DND-41 (cell line): ENCODE results near the gene ALDOB.

Source experiments
- ATAC-seq: fragments of 200-7000 bp; cut with Tn5 transposase; 3 replicates; pipeline ENCODE4 v1.9.1; 2021; ENCODE audit warnings: low read depth; ENCODE audit not compliant: insufficient read depth
- DNase-seq: peaks from one replicate; pipeline ENCODE4 v3.0.0-alpha.2; 2020
- H2AFZ ChIP-seq: 2 replicates; pipeline ENCODE4 v1.6.0; 2012; ENCODE audit warnings: low read depth, low read length
- H3K27ac ChIP-seq: 2 replicates; pipeline ENCODE4 v1.5.1; 2012; ENCODE audit warnings: low read length, inconsistent platforms
- H3K27me3 ChIP-seq: fragments of 200-600 bp; sonication (generic); 2 replicates; pipeline ENCODE4 v1.6.0; 2012; ENCODE audit warnings: low read length, mild to moderate bottlenecking, inconsistent platforms; ENCODE audit not compliant: insufficient read depth, poor library complexity
- H3K36me3 ChIP-seq: 2 replicates; pipeline ENCODE4 v1.5.1; 2012; ENCODE audit warnings: low read length, inconsistent platforms; ENCODE audit not compliant: insufficient read depth
- H3K4me1 ChIP-seq: 2 replicates; pipeline ENCODE4 v1.5.1; 2012; ENCODE audit warnings: mild to moderate bottlenecking, low read length; ENCODE audit not compliant: insufficient read depth
- H3K4me2 ChIP-seq: 2 replicates; pipeline ENCODE4 v1.6.0; 2012; ENCODE audit warnings: mild to moderate bottlenecking, moderate library complexity, low read length, inconsistent platforms; ENCODE audit not compliant: insufficient read depth
- H3K4me3 ChIP-seq, 2 experiments: fragments of 200-600 bp in 1 of 2; shearing (Covaris generic) in 1 of 2; 2 replicates each; pipeline ENCODE4 v1.5.1; 2012 to 2016; ENCODE audit warnings: inconsistent platforms in 2 of 2, low read length in 2 of 2, mild to moderate bottlenecking in 2 of 2, low read depth in 1 of 2, moderate library complexity in 1 of 2
- H3K79me2 ChIP-seq: 2 replicates; pipeline ENCODE4 v1.6.0; 2012; ENCODE audit warnings: low read length, inconsistent platforms; ENCODE audit not compliant: insufficient read depth
- H3K9ac ChIP-seq: 2 replicates; pipeline ENCODE4 v1.6.0; 2012; ENCODE audit warnings: low read depth, mild to moderate bottlenecking, inconsistent platforms, low read length, moderate library complexity
- H3K9me3 ChIP-seq: 2 replicates; pipeline ENCODE4 v1.5.1; 2012; ENCODE audit warnings: low read length, moderate library complexity, mild to moderate bottlenecking, inconsistent platforms; ENCODE audit not compliant: insufficient read depth, severe bottlenecking
- H4K20me1 ChIP-seq: 2 replicates; pipeline ENCODE4 v1.6.0; 2012; ENCODE audit warnings: low read length; ENCODE audit not compliant: insufficient read depth
- EZH2 ChIP-seq: IDR thresholded peaks from 3 replicates; pipeline ENCODE4 v1.6.1; 2012; ENCODE audit warnings: borderline replicate concordance, low read depth, mild to moderate bottlenecking, moderate library complexity, low read length, inconsistent platforms; ENCODE audit not compliant: severe bottlenecking
- TF ChIP-seq, protein P1 (sequence below): IDR thresholded peaks from 2 replicates; pipeline ENCODE4 v1.5.1; 2012; ENCODE audit warnings: borderline replicate concordance, low read length, moderate library complexity, mild to moderate bottlenecking; ENCODE audit not compliant: poor library complexity, severe bottlenecking; ENCODE audit errors: extremely low read depth

The ALDOB gene

DNA sequence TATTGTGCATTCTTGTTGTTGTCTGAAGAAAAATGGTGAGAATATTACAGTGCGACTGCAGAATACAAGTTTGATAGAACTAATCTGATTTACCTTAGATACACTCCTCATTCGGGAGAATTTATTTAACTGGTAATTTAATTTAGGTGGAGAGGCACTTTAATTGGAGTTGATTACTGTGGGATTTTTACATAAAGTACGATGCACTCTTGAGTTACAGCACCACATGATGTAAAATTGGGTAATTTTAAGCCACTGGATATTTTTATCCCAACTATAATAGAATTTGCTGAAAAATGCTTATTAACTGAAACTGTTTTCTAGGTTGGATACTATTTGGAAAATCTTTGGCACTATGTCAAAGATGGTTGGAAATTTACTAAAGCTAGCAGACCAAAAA lies 35.4 kb upstream of the ALDOB start:
- peaks cover 4% of the 10 kb centered on the region for H3K27me3 ChIP-seq

DNA sequence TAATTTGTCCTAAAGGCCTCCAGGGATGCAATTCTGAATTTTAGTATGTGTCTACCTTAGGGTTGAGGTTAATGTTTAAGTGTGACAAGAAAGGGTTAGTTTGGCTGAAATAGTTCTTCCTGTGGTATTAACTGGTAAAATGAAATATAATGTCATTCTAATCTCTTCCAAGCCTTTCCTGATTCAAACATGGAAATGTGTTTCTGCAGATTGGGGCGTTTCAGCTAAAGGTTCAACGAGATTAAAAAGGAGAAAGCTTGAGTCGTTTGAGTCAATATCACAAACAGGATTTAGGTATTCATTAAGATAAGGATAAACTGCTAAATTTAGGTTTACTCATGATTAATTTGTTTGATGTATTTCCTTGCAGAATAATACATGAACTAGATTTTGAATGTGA lies 34.4 kb upstream of the ALDOB start:
- ATAC-seq (no peak), DNase-seq (no peak)
- H3K4me1 ChIP-seq = no peaks in the 10 kb centered on the region
- no peak overlapping the region for H3K9ac ChIP-seq
- TF ChIP-seq EZH2 = no peak
- TF ChIP-seq, protein P1, sequence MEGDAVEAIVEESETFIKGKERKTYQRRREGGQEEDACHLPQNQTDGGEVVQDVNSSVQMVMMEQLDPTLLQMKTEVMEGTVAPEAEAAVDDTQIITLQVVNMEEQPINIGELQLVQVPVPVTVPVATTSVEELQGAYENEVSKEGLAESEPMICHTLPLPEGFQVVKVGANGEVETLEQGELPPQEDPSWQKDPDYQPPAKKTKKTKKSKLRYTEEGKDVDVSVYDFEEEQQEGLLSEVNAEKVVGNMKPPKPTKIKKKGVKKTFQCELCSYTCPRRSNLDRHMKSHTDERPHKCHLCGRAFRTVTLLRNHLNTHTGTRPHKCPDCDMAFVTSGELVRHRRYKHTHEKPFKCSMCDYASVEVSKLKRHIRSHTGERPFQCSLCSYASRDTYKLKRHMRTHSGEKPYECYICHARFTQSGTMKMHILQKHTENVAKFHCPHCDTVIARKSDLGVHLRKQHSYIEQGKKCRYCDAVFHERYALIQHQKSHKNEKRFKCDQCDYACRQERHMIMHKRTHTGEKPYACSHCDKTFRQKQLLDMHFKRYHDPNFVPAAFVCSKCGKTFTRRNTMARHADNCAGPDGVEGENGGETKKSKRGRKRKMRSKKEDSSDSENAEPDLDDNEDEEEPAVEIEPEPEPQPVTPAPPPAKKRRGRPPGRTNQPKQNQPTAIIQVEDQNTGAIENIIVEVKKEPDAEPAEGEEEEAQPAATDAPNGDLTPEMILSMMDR = no peak
- no peak overlapping the region for H3K4me2 ChIP-seq
- H3K27ac ChIP-seq = no peak overlapping the region
- H3K4me3 ChIP-seq = no peak overlapping the region
- no peaks in the 10 kb centered on the region for H3K36me3 ChIP-seq
- H3K27me3 ChIP-seq = peaks cover 4% of the 10 kb centered on the region
- no peaks in the 10 kb centered on the region for H3K79me2 ChIP-seq
- no peak overlapping the region for H2AFZ ChIP-seq
- H4K20me1 ChIP-seq = no peaks in the 10 kb centered on the region
- no peaks in the 10 kb centered on the region for H3K9me3 ChIP-seq

More for the DNA sequence above, 35.4 kb upstream of the ALDOB start:
- TF ChIP-seq EZH2 = no peak
- TF ChIP-seq, protein P1 = no peak
- H4K20me1 ChIP-seq = no peaks in the 10 kb centered on the region
- no peak overlapping the region for H3K4me2 ChIP-seq
- H3K4me3 ChIP-seq = no peak overlapping the region
- no peak for DNase-seq
- no peaks in the 10 kb centered on the region for H3K36me3 ChIP-seq
- no peaks in the 10 kb centered on the region for H3K79me2 ChIP-seq
- no peak overlapping the region for H2AFZ ChIP-seq
- ATAC-seq = no peak
- no peaks in the 10 kb centered on the region for H3K4me1 ChIP-seq
- H3K27ac ChIP-seq = no peak overlapping the region
- H3K9ac ChIP-seq = no peak overlapping the region
- no peaks in the 10 kb centered on the region for H3K9me3 ChIP-seq

DNA sequence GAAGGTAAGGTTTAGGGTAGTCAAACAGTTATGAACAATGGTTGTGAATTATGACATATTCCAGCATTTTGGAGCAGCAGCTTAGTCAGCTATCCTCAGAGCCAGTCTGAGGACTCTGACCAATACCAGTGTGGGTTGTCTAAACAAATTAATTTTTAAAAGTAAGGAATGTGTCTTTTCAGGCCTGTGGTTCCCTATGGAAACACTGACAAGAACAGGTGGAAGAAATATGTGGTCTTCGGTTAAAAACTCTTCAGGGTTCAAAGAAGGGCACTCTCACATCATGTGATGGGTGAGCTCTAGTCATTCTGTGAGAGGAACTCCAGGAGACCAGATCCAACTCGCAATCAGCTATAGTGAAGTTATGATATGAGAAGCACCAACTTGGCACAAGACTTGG lies 33.5 kb upstream of the ALDOB start:
- Histone ChIP-seq H3K36me3 (no peaks in the 10 kb centered on the region), H3K9me3 (no peaks in the 10 kb centered on the region), H4K20me1 (no peaks in the 10 kb centered on the region), H3K27ac (no peak overlapping the region), H3K4me3 (no peak overlapping the region), H3K27me3 (peaks cover 4% of the 10 kb centered on the region), H3K4me2 (no peak overlapping the region), H2AFZ (no peak overlapping the region), H3K79me2 (no peaks in the 10 kb centered on the region), H3K4me1 (no peaks in the 10 kb centered on the region), H3K9ac (no peak overlapping the region)
- TF ChIP-seq EZH2 = no peak
- TF ChIP-seq, protein P1 = no peak
- ATAC-seq (no peak), DNase-seq (no peak)

DNA sequence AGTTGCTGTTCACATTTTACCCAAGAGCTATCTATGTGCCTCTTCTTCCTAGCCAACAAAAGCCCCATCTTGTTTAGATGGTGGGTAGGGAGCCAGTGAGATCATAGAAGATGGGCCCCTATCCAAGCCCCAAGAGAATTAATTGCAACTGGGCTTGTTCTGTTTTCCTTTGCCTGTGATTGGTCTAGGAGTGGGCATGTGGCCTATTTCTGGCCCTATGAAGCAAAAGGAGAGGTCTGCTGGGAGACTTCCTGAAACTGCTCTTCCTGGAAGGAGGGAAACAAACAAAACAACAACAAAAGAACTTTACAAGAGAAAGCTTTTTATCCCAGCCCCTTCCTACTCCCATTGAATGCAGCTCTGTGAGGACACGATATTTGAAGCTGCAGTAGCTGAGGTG lies 32.5 kb upstream of the ALDOB start:
- H3K4me1 ChIP-seq = no peaks in the 10 kb centered on the region
- H3K4me2 ChIP-seq = no peak overlapping the region
- TF ChIP-seq EZH2 = no peak
- TF ChIP-seq, protein P1 = no peak
- no peaks in the 10 kb centered on the region for H3K27me3 ChIP-seq
- H3K4me3 ChIP-seq = no peak overlapping the region
- no peaks in the 10 kb centered on the region for H4K20me1 ChIP-seq
- no peak overlapping the region for H3K9ac ChIP-seq
- ATAC-seq = no peak
- no peak for DNase-seq
- no peaks in the 10 kb centered on the region for H3K79me2 ChIP-seq
- no peaks in the 10 kb centered on the region for H3K36me3 ChIP-seq
- no peaks in the 10 kb centered on the region for H3K9me3 ChIP-seq
- H3K27ac ChIP-seq = no peak overlapping the region
- H2AFZ ChIP-seq = no peak overlapping the region
